Vagina (tissue), 2 donors: ENCODE data around the gene AP4S1.

Source experiments
- POLR2A ChIP-seq, 2 donors: fragments of 450-650 bp; IDR thresholded peaks; one replicate each; pipeline ENCODE4 v1.6.1; 2017; ENCODE audit warnings: antibody characterized with exemption in 2 of 2, mild to moderate bottlenecking in 2 of 2, moderate library complexity in 2 of 2
- POLR2AphosphoS5 ChIP-seq, 2 donors: sonication (generic); formaldehyde crosslinking; IDR thresholded peaks; one replicate each; pipeline ENCODE4 v1.9.0; 2017; ENCODE audit warnings: antibody characterized with exemption in 2 of 2, mild to moderate bottlenecking in 2 of 2, low read depth in 1 of 2; ENCODE audit not compliant: insufficient read depth in 1 of 2
- TF ChIP-seq, protein P1 (sequence below), 3 experiments: fragments of 450-650 bp in 2 of 3; fragments of 200-600 bp in 1 of 3; sonication (generic) in 1 of 3; IDR thresholded peaks; one replicate each; pipeline ENCODE4 v1.5.1; 2017 to 2019; ENCODE audit warnings: antibody characterized with exemption in 3 of 3, mild to moderate bottlenecking in 2 of 3, moderate library complexity in 2 of 3

DNA sequence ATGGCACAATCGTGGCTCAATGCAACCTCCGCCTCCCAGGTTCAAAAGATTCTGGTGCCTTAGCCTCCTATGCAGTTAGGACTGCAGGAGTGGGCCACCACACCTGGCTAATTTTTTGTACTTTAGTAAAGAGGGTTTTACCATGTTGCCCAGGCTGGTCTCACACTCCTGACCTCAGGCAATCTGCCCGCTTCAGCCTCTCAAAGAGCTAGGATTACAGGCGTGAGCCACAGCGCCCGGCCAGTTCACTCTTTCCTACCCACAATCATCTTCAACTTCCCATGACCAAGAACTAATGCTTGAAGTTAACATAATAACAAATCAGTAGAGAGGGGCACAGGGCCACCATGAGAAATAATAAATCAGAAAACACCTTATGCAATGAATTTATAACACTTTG, 99.8 kb downstream of the AP4S1 start:
- TF ChIP-seq POLR2A (IDR thresholded peaks at IDR 0.05), result no peak
- TF ChIP-seq, protein P1, sequence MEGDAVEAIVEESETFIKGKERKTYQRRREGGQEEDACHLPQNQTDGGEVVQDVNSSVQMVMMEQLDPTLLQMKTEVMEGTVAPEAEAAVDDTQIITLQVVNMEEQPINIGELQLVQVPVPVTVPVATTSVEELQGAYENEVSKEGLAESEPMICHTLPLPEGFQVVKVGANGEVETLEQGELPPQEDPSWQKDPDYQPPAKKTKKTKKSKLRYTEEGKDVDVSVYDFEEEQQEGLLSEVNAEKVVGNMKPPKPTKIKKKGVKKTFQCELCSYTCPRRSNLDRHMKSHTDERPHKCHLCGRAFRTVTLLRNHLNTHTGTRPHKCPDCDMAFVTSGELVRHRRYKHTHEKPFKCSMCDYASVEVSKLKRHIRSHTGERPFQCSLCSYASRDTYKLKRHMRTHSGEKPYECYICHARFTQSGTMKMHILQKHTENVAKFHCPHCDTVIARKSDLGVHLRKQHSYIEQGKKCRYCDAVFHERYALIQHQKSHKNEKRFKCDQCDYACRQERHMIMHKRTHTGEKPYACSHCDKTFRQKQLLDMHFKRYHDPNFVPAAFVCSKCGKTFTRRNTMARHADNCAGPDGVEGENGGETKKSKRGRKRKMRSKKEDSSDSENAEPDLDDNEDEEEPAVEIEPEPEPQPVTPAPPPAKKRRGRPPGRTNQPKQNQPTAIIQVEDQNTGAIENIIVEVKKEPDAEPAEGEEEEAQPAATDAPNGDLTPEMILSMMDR (IDR thresholded peaks at IDR 0.05), result no peak
- no peak for TF ChIP-seq POLR2AphosphoS5 (IDR thresholded peaks at IDR 0.05; ENCODE audit: insufficient read depth in 1 of 2, low read depth in 1 of 2)
